Progenitor cell of endocrine pancreas (in vitro differentiated cells): ENCODE data around the gene CAPN13. TPM values are rescaled to one million over a fixed set of nuclear protein-coding genes. Genes with fewer than 3 reads are reported as not detected.

Experiments used
- DNase-seq: peaks from one replicate; pipeline ENCODE4 v3.0.0; 2021; ENCODE audit warnings: low spot score; ENCODE audit not compliant: unreplicated experiment
- H3K27ac Mint-ChIP-seq: 2 replicates; pipeline ENCODE4 v1.8.0; 2021; ENCODE audit warnings: mild to moderate bottlenecking, moderate library complexity, mixed read lengths
- H3K27me3 Mint-ChIP-seq: 2 replicates; pipeline ENCODE4 v1.8.0; 2021; ENCODE audit warnings: mixed read lengths
- H3K36me3 Mint-ChIP-seq: 2 replicates; pipeline ENCODE4 v1.8.0; 2022; ENCODE audit warnings: mixed read lengths; ENCODE audit not compliant: insufficient read depth
- H3K4me1 Mint-ChIP-seq: 2 replicates; pipeline ENCODE4 v1.8.0; 2021; ENCODE audit warnings: low read depth, mixed read lengths
- H3K4me3 Mint-ChIP-seq: 2 replicates; pipeline ENCODE4 v1.8.0; 2021; ENCODE audit warnings: low read depth, mild to moderate bottlenecking, moderate library complexity, mixed read lengths
- H3K9me3 Mint-ChIP-seq: 2 replicates; pipeline ENCODE4 v1.8.0; 2021; ENCODE audit warnings: low read depth, mixed read lengths
- CTCF ChIP-seq: fragments of 200-600 bp; sonication (generic); IDR thresholded peaks from one replicate; pipeline ENCODE4 v1.5.0; 2021; ENCODE audit warnings: antibody characterized with exemption, mild to moderate bottlenecking; ENCODE audit not compliant: unreplicated experiment
- total RNA-seq: library from RNA; stranded (reverse); gene quantifications from 2 replicates; pipeline ENCODE4 v1.2.1, GENCODE V29; 2021

The CAPN13 gene
- total RNA-seq, 1 donor from 2014 or later = 19.0 TPM

GRCh38 chr2:30790879-30791278 is 16.4 kb downstream of the CAPN13 start:
- peaks cover 6% of the 10 kb centered on the region for H3K4me1 Mint-ChIP-seq
- peaks cover under 1% of the 10 kb centered on the region for H3K36me3 Mint-ChIP-seq
- no peak overlapping the region for H3K27ac Mint-ChIP-seq
- no peaks in the 10 kb centered on the region for H3K9me3 Mint-ChIP-seq
- H3K27me3 Mint-ChIP-seq = peaks cover 3% of the 10 kb centered on the region
- H3K4me3 Mint-ChIP-seq = no peak overlapping the region
- TF ChIP-seq CTCF = no peak
- DNase-seq = no peak

GRCh38 chr2:30789670-30790210 is 17.5 kb downstream of the CAPN13 start:
- H3K4me3 Mint-ChIP-seq = no peak overlapping the region
- no peak for DNase-seq
- peaks cover 5% of the 10 kb centered on the region for H3K36me3 Mint-ChIP-seq
- peaks cover 6% of the 10 kb centered on the region for H3K4me1 Mint-ChIP-seq
- no peak for TF ChIP-seq CTCF
- H3K27me3 Mint-ChIP-seq = peaks cover 3% of the 10 kb centered on the region
- H3K9me3 Mint-ChIP-seq = no peaks in the 10 kb centered on the region
- H3K27ac Mint-ChIP-seq = no peak overlapping the region

- Mint-ChIP-seq H3K27ac (no peak overlapping the region), H3K9me3 (no peaks in the 10 kb centered on the region), H3K4me1 (peaks cover 5% of the 10 kb centered on the region), H3K27me3 (peaks cover 3% of the 10 kb centered on the region), H3K4me3 (no peak overlapping the region), H3K36me3 (peaks cover 8% of the 10 kb centered on the region)
- no peak for TF ChIP-seq CTCF
- DNase-seq = no peak
Measured at GRCh38 chr2:30786923-30787685, 20.1 kb downstream of the CAPN13 start.

- TF ChIP-seq CTCF = no peak
- Mint-ChIP-seq H3K4me1 (no peaks in the 10 kb centered on the region), H3K27me3 (peaks cover 3% of the 10 kb centered on the region), H3K36me3 (peaks cover 8% of the 10 kb centered on the region), H3K27ac (no peak overlapping the region), H3K9me3 (no peaks in the 10 kb centered on the region), H3K4me3 (no peak overlapping the region)
- no peak for DNase-seq
Measured at GRCh38 chr2:30784682-30785081, 22.6 kb downstream of the CAPN13 start.

- Mint-ChIP-seq H3K36me3 (peaks cover 8% of the 10 kb centered on the region), H3K9me3 (no peaks in the 10 kb centered on the region), H3K27ac (no peak overlapping the region), H3K27me3 (no peaks in the 10 kb centered on the region), H3K4me1 (peaks cover 1% of the 10 kb centered on the region), H3K4me3 (no peak overlapping the region)
- no peak for DNase-seq
- TF ChIP-seq CTCF = no peak
Measured at GRCh38 chr2:30781961-30782533, 25.2 kb downstream of the CAPN13 start.
